ENCODE results near the gene CAND1. TPM values are rescaled to one million over a fixed set of nuclear protein-coding genes. Genes with fewer than 3 reads are reported as not detected.

CAND1 gene
- total and polyA plus RNA-seq, 2 experiments from 2014 or later = 92.6 to 111 TPM

- H3K36me3 ChIP-seq (ENCODE audit: low read depth) = no peaks in the 10 kb centered on the region
- no peaks in the 10 kb centered on the region for H4K20me1 ChIP-seq (ENCODE audit: insufficient read depth)
- in situ Hi-C loops (cut with MboI) = loop anchor here (25.0 kb wide), 2 partner anchors 581 to 956 kb away; no protein-coding TSS in a partner anchor
- no peak overlapping the region for H2AFZ ChIP-seq
- no peak overlapping the region for H3K4me2 ChIP-seq (ENCODE audit: unreplicated experiment)
- no peaks in the 10 kb centered on the region for H3K27me3 ChIP-seq (replicated peaks; ENCODE audit: insufficient read depth)
- no peak for DNase-seq
- H3K9me2 ChIP-seq (ENCODE audit: insufficient read depth) = no peaks in the 10 kb centered on the region
- no peaks in the 10 kb centered on the region for H3K9me3 ChIP-seq (ENCODE audit: low read depth)
- H3K79me2 ChIP-seq (ENCODE audit: insufficient read depth) = no peaks in the 10 kb centered on the region
- H3K4me1 ChIP-seq (ENCODE audit: insufficient read depth) = peaks cover 42% of the 10 kb centered on the region
- H3K27ac ChIP-seq = no peak overlapping the region
- peaks cover 34% of the 10 kb centered on the region for H3F3A ChIP-seq (ENCODE audit: insufficient read depth)
- WGBS, 2 experiments (ENCODE audit: low coverage in 1 of 2, low lambda C conversion rate in 2 of 2, missing lambda C conversion rate in 2 of 2) = 91 to 93% methylated on average over 1 of the region's 1 CpG
- H3K4me3 ChIP-seq = no peak overlapping the region
- H3K9ac ChIP-seq = no peak overlapping the region
- TF ChIP-seq EZH2 (IDR thresholded peaks at IDR 0.05; ENCODE audit: insufficient read depth, poor library complexity, severe bottlenecking) (no peak), EZH2phosphoT487 (IDR thresholded peaks at IDR 0.05; ENCODE audit: insufficient read depth, low read depth) (no peak)
Observed at GRCh38 chr12:67356380-67356774, 87.2 kb downstream of the CAND1 start.

- Histone ChIP-seq H3K79me2 (ENCODE audit: insufficient read depth) (no peaks in the 10 kb centered on the region), H3F3A (ENCODE audit: insufficient read depth) (peaks cover 34% of the 10 kb centered on the region), H4K20me1 (ENCODE audit: insufficient read depth) (no peaks in the 10 kb centered on the region), H2AFZ (no peak overlapping the region), H3K9me3 (ENCODE audit: low read depth) (no peaks in the 10 kb centered on the region), H3K9me2 (ENCODE audit: insufficient read depth) (no peaks in the 10 kb centered on the region), H3K4me2 (ENCODE audit: unreplicated experiment) (no peak overlapping the region), H3K4me1 (ENCODE audit: insufficient read depth) (peaks cover 42% of the 10 kb centered on the region), H3K9ac (no peak overlapping the region), H3K4me3 (no peak overlapping the region), H3K27me3 (replicated peaks; ENCODE audit: insufficient read depth) (no peaks in the 10 kb centered on the region), H3K36me3 (ENCODE audit: low read depth) (no peaks in the 10 kb centered on the region), H3K27ac (no peak overlapping the region)
- in situ Hi-C loops (cut with MboI) = loop anchor here (25.0 kb wide), 2 partner anchors 580 to 955 kb away; no protein-coding TSS in a partner anchor
- DNase-seq = peak; percentile 40
- TF ChIP-seq EZH2 (IDR thresholded peaks at IDR 0.05; ENCODE audit: insufficient read depth, poor library complexity, severe bottlenecking) (no peak), EZH2phosphoT487 (IDR thresholded peaks at IDR 0.05; ENCODE audit: insufficient read depth, low read depth) (no peak)
- WGBS, 2 experiments (ENCODE audit: low coverage in 1 of 2, low lambda C conversion rate in 2 of 2, missing lambda C conversion rate in 2 of 2) = 87 to 90% methylated on average over 7 of the region's 7 CpGs
Observed at GRCh38 chr12:67357376-67358125, 88.4 kb downstream of the CAND1 start.

- H3K36me3 ChIP-seq (ENCODE audit: low read depth) = no peaks in the 10 kb centered on the region
- peak overlapping the region; percentile 11; the same call in 1 of the 2 replicates for H3K9ac ChIP-seq
- no peaks in the 10 kb centered on the region for H3K27me3 ChIP-seq (replicated peaks; ENCODE audit: insufficient read depth)
- no peaks in the 10 kb centered on the region for H3K9me2 ChIP-seq (ENCODE audit: insufficient read depth)
- peaks cover 34% of the 10 kb centered on the region for H3F3A ChIP-seq (ENCODE audit: insufficient read depth)
- H4K20me1 ChIP-seq (ENCODE audit: insufficient read depth) = no peaks in the 10 kb centered on the region
- 0 out of 2 replicates have a peak overlapping the region, but pooled peaks have one; percentile 1 for H2AFZ ChIP-seq
- no peak for TF ChIP-seq EZH2 (IDR thresholded peaks at IDR 0.05; ENCODE audit: insufficient read depth, poor library complexity, severe bottlenecking)
- TF ChIP-seq EZH2phosphoT487 (IDR thresholded peaks at IDR 0.05; ENCODE audit: insufficient read depth, low read depth) = peak; percentile 87; the same call in 1 of the 2 replicates
- DNase-seq = peak; percentile 93
- H3K4me3 ChIP-seq = no peak overlapping the region
- no peaks in the 10 kb centered on the region for H3K9me3 ChIP-seq (ENCODE audit: low read depth)
- H3K4me2 ChIP-seq (ENCODE audit: unreplicated experiment) = peak overlapping the region; percentile 41
- peak overlapping the region; percentile 71 for H3K27ac ChIP-seq
- H3K4me1 ChIP-seq (ENCODE audit: insufficient read depth) = peaks cover 42% of the 10 kb centered on the region
- no peaks in the 10 kb centered on the region for H3K79me2 ChIP-seq (ENCODE audit: insufficient read depth)
- in situ Hi-C loops (cut with MboI) = loop anchor here (25.0 kb wide), 2 partner anchors 578 to 953 kb away; no protein-coding TSS in a partner anchor
- WGBS, 2 experiments (ENCODE audit: low coverage in 1 of 2, low lambda C conversion rate in 2 of 2, missing lambda C conversion rate in 2 of 2) = 4 to 6% methylated on average over 4 of the region's 4 CpGs
Observed at GRCh38 chr12:67358781-67359338, 89.7 kb downstream of the CAND1 start.

GRCh38 chr12:67362526-67362925, 93.4 kb downstream of the CAND1 start:
- H3K4me3 ChIP-seq = no peak overlapping the region
- no peak for TF ChIP-seq EZH2phosphoT487 (IDR thresholded peaks at IDR 0.05; ENCODE audit: insufficient read depth, low read depth)
- no peak for TF ChIP-seq EZH2 (IDR thresholded peaks at IDR 0.05; ENCODE audit: insufficient read depth, poor library complexity, severe bottlenecking)
- in situ Hi-C loops (cut with MboI) = loop anchor here (25.0 kb wide), 2 partner anchors 575 to 950 kb away; no protein-coding TSS in a partner anchor
- no peaks in the 10 kb centered on the region for H3K36me3 ChIP-seq (ENCODE audit: low read depth)
- H2AFZ ChIP-seq = no peak overlapping the region
- no peak for DNase-seq
- H3K9me2 ChIP-seq (ENCODE audit: insufficient read depth) = no peaks in the 10 kb centered on the region
- H3K27ac ChIP-seq = no peak overlapping the region
- H3F3A ChIP-seq (ENCODE audit: insufficient read depth) = peaks cover 34% of the 10 kb centered on the region
- peaks cover 32% of the 10 kb centered on the region for H3K4me1 ChIP-seq (ENCODE audit: insufficient read depth)
- H4K20me1 ChIP-seq (ENCODE audit: insufficient read depth) = no peaks in the 10 kb centered on the region
- H3K79me2 ChIP-seq (ENCODE audit: insufficient read depth) = no peaks in the 10 kb centered on the region
- H3K9ac ChIP-seq = no peak overlapping the region
- no peaks in the 10 kb centered on the region for H3K27me3 ChIP-seq (replicated peaks; ENCODE audit: insufficient read depth)
- no peaks in the 10 kb centered on the region for H3K9me3 ChIP-seq (ENCODE audit: low read depth)
- WGBS, 2 experiments (ENCODE audit: low coverage in 1 of 2, low lambda C conversion rate in 2 of 2, missing lambda C conversion rate in 2 of 2) = 61% methylated on average over 6 of the region's 6 CpGs
- no peak overlapping the region for H3K4me2 ChIP-seq (ENCODE audit: unreplicated experiment)

All from GM23248 (cell line).